ENCODE measurements around the gene RPP21. TPM values are rescaled to one million over a fixed set of nuclear protein-coding genes. Genes with fewer than 3 reads are reported as not detected.

RPP21 gene
- total RNA-seq, 1 experiment from 2014 or later: 65.9 TPM

DNA sequence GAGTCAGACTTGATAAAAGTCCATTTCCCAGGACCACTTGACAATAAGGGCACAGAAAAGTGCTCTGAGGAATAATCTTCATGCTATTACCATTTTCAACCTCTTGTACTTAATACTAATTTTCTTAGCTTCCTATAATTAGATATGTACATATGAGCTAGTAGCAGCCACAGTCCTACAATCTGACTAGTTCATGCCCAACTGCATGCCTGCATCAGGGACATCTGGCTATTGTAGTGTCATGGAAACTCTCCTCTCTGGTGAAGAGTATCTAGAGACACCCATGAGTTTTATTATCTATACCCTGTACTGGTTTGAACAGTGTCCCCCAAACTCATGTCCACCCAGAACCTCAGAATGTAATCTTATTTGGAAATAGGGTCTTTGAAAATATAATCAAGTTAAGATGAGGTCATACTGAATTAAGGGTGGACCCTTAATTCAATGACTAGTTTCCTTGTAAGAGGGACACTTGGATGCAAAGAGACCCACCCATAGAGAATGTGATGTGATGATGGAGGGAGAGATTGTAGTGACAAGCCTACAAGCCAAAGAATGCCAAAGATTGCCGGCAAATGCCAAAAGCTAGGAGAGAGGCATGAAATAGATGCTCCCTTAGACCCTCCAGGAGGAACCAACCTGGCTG, 32.2 kb upstream of the RPP21 start:
- Histone ChIP-seq H3K4me1 (ENCODE audit: insufficient read depth, low read length, poor library complexity, severe bottlenecking) (no peaks in the 10 kb centered on the region), H3K4me3 (ENCODE audit: low read depth, low read length, poor library complexity, severe bottlenecking) (no peak overlapping the region), H3K27me3 (replicated peaks; ENCODE audit: insufficient read depth, low read depth, low read length, poor library complexity) (no peaks in the 10 kb centered on the region), H3K9me3 (ENCODE audit: low read depth, low read length, poor library complexity, severe bottlenecking) (no peaks in the 10 kb centered on the region), H3K27ac (ENCODE audit: low read depth, low read length, poor library complexity, severe bottlenecking) (no peak overlapping the region), H3K36me3 (ENCODE audit: insufficient read depth, low read length, poor library complexity, severe bottlenecking) (peaks cover 15% of the 10 kb centered on the region)
- no peak for TF ChIP-seq EZH2 (IDR thresholded peaks at IDR 0.05; ENCODE audit: borderline replicate concordance, low read depth, low read length, poor library complexity, severe bottlenecking)
- TF ChIP-seq CTCF (conservative IDR thresholded peaks at IDR 0.05; ENCODE audit: low read depth, low read length): no peak
- no peak for DNase-seq (ENCODE audit: low spot score)
- POLR2A ChIA-PET (ENCODE audit: low non-redundant PET): no interaction called here
- CTCF ChIA-PET: no interaction called here
- no TSS peak for BruUV-seq (replicated peaks)
- intact Hi-C loops (cut with micrococcal nuclease; ENCODE audit: unreplicated experiment): no loop called here

DNA sequence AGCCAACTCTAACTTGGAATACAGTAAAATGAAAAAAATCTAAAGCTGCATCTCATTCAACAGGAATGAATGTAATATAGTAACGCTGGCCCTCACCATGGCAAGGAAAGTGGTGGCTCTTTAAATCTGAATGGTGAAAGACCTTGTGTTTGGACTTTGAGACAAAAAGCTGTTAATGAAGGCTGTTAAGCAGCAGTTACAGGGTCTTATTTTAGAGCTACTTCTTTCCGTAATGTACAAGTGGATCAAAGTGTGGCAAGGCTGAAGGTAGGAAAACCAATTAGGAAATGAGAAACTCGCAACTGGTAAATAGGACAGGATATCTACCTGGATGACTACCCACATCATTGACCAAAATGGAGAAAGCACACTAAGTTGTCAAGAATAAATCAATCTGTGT, 29.8 kb upstream of the RPP21 start:
- TF ChIP-seq CTCF (conservative IDR thresholded peaks at IDR 0.05; ENCODE audit: low read depth, low read length) (no peak), EZH2 (IDR thresholded peaks at IDR 0.05; ENCODE audit: borderline replicate concordance, low read depth, low read length, poor library complexity, severe bottlenecking) (no peak)
- intact Hi-C loops (cut with micrococcal nuclease; ENCODE audit: unreplicated experiment): no loop called here
- ChIA-PET CTCF (no interaction called here), POLR2A (ENCODE audit: low non-redundant PET) (no interaction called here)
- no peaks in the 10 kb centered on the region for H3K27me3 ChIP-seq (replicated peaks; ENCODE audit: insufficient read depth, low read depth, low read length, poor library complexity)
- BruUV-seq (replicated peaks): no TSS peak
- H3K9me3 ChIP-seq (ENCODE audit: low read depth, low read length, poor library complexity, severe bottlenecking): no peaks in the 10 kb centered on the region
- H3K4me1 ChIP-seq (ENCODE audit: insufficient read depth, low read length, poor library complexity, severe bottlenecking): no peaks in the 10 kb centered on the region
- H3K4me3 ChIP-seq (ENCODE audit: low read depth, low read length, poor library complexity, severe bottlenecking): no peak overlapping the region
- peaks cover 15% of the 10 kb centered on the region for H3K36me3 ChIP-seq (ENCODE audit: insufficient read depth, low read length, poor library complexity, severe bottlenecking)
- H3K27ac ChIP-seq (ENCODE audit: low read depth, low read length, poor library complexity, severe bottlenecking): no peak overlapping the region
- no peak for DNase-seq (ENCODE audit: low spot score)

GRCh38 chr6:30317913-30318589, 26.9 kb upstream of the RPP21 start:
- TF ChIP-seq CTCF (conservative IDR thresholded peaks at IDR 0.05; ENCODE audit: low read depth, low read length) (no peak), EZH2 (IDR thresholded peaks at IDR 0.05; ENCODE audit: borderline replicate concordance, low read depth, low read length, poor library complexity, severe bottlenecking) (no peak)
- peaks cover 13% of the 10 kb centered on the region for H3K36me3 ChIP-seq (ENCODE audit: insufficient read depth, low read length, poor library complexity, severe bottlenecking)
- ChIA-PET CTCF (no interaction called here), POLR2A (ENCODE audit: low non-redundant PET) (no interaction called here)
- H3K27me3 ChIP-seq (replicated peaks; ENCODE audit: insufficient read depth, low read depth, low read length, poor library complexity): no peaks in the 10 kb centered on the region
- no peak overlapping the region for H3K27ac ChIP-seq (ENCODE audit: low read depth, low read length, poor library complexity, severe bottlenecking)
- no peaks in the 10 kb centered on the region for H3K9me3 ChIP-seq (ENCODE audit: low read depth, low read length, poor library complexity, severe bottlenecking)
- H3K4me1 ChIP-seq (ENCODE audit: insufficient read depth, low read length, poor library complexity, severe bottlenecking): peaks cover 3% of the 10 kb centered on the region
- no TSS peak for BruUV-seq (replicated peaks)
- no peak overlapping the region for H3K4me3 ChIP-seq (ENCODE audit: low read depth, low read length, poor library complexity, severe bottlenecking)
- no peak for DNase-seq (ENCODE audit: low spot score)
- intact Hi-C loops (cut with micrococcal nuclease; ENCODE audit: unreplicated experiment): no loop called here

Measured in A673 (cell line).